KG1 (cell line): Measurements from ENCODE around the gene NTMT1.

ENCODE experiments used
- DNase-seq: peaks from one replicate; lab custom pipeline; 2025; lab: John Stamatoyannopoulos, UW

Gene NTMT1

DNA sequence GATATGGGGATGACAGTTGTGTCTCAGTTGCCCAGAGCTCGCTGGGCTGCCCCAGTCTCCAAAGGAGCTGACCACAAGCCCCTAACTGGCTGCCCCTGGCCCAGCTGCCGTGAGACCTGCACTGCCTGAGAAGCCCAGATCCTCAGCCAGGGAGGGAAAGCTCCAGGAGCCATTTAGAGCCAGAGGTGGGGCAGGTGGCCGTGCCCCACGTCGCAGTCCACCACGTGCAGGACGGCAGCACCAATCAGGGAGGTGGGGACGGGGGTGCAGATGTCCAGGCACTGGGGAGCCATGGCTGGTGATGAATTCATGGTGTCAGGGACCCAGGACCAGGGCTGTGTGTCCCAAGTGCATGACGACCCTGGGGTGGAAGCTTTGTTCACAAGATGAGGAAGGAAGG is 52.9 kb downstream of the NTMT1 start:
- DNase-seq: no peak

DNA sequence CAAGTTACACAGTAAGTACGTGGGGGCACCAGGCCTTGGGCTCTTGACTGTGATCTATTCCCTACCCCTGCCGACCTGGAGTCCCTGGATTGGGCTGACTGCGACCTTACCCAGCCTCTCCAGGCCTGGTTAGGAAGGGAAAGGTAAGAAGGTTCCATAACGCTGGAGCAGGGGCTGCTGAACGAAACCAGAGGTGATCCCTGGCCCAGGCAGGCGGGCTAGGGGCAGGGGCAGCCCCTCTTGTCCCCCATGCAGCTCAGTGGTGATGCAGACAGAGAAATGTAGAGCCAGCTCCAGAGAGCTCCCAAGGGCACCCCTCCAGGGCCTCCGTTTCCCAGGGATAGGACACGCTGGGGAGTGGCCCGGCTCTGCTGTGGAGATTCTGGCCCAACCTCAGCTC is 53.6 kb downstream of the NTMT1 start:
- no peak for DNase-seq

GRCh38 chr9:129681924-129682323 is 56.0 kb downstream of the NTMT1 start:
- no peak for DNase-seq

DNA sequence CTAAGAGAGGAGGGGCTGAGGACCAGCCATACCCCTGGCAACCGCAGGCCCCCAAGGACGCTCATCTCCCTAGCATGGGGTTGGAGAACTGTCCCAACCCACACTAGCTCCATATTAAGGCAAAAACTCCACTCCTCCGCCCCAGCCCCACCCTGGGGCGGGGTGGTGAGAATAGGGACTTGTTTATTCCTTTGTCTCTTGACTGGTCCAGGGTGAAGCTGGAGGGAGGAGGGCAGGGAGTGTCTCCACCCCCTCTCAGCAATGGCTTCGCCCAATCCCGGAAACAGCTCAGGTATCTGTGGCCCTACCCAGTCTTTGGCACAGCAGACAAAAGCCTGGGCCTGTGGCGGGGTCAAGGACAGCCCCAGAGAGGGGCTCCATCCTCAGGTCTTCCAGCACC is 56.4 kb downstream of the NTMT1 start:
- no peak for DNase-seq

DNA sequence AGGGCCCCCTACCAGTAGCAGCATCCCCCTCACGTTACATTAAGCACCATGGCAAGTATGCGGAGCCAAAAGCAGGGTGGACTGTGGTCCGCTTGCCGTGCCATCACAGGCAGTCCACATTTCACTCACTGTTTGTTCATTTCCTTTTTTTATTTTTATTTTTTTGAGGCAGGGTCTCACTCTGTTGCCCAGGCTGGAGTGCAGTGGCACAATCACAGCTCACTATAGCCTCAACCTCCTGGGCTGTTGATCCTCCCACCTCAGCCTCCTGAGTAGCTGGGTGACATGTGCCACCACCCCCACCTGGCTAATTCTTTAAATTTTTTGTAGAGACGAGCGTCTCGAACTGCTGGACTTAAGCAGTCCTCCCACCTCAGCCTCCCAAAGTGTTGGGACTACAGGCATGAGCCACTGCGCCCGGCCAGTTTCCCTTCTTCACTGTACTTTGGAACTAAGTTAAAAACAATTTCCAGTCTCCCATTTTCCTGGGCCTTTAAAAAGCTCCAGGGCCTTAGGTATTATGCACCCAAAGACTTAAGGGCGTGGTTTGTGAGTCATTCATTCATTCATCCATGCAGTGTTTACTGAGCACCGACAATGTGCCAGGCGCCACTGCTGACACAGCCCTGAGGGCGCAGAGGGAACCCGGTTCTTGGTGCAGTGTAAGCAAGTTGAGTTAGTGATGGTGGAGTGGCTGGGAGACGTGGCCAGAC is 59.4 kb downstream of the NTMT1 start:
- DNase-seq: no peak
